HCT116 (cell line): ENCODE measurements around the gene FGGY. TPM values are rescaled to one million over a fixed set of nuclear protein-coding genes. Genes with fewer than 3 reads are reported as not detected.

Experiments used
- ATAC-seq: fragments of 200-7000 bp; cut with Tn5 transposase; 2 replicates; pipeline ENCODE4 v1.9.1; 2020; ENCODE audit warnings: mild to moderate bottlenecking, moderate library complexity
- BruUV-seq: library from RNA; stranded (reverse); fragments of 400-500 nt; replicated peaks from 2 replicates; lab custom pipeline; 2021; lab: Mats Ljungman, UMichigan
- CTCF ChIA-PET: fragments of 300-600 bp; sonication (Branson Sonifier 250); formaldehyde crosslinking; loops from one replicate; lab custom pipeline; 2021; ENCODE audit warnings: antibody characterized with exemption; lab: Charles Lee
- POLR2A ChIA-PET: fragments of 300-600, 350-600 bp; sonication (Branson Sonifier 250); formaldehyde crosslinking; loops from one replicate; lab custom pipeline; 2021; ENCODE audit warnings: antibody characterized with exemption; lab: Charles Lee
- RAD21 ChIA-PET, 2 experiments: fragments of 300-600 bp; sonication (Branson Sonifier 250); formaldehyde crosslinking; loops; one replicate each; lab custom pipeline; 2023; ENCODE audit warnings: low total read pairs in 2 of 2; ENCODE audit not compliant: uncharacterized antibody in 2 of 2, unreplicated experiment in 2 of 2, low non-redundant PET in 1 of 2; lab: Charles Lee
- DNase-seq: peaks from one replicate; pipeline ENCODE4 v3.0.0-alpha.2; 2010; ENCODE audit warnings: low read depth, low spot score
- H2AFZ ChIP-seq: fragments of 200-600 bp; shearing (Covaris generic), sonication (generic); 2 replicates; pipeline ENCODE4 v1.6.1; 2017; ENCODE audit warnings: low read depth, mixed run types, mixed read lengths, antibody characterized with exemption, low read length; ENCODE audit not compliant: poor library complexity, severe bottlenecking
- H3K27ac ChIP-seq: 2 replicates; pipeline ENCODE4 v1.5.1; 2012; ENCODE audit warnings: low read depth, low read length
- H3K27me3 ChIP-seq: fragments of 200-600 bp; sonication (generic); 2 replicates; pipeline ENCODE4 v1.6.1; 2016; ENCODE audit warnings: mixed run types, low read length, mixed read lengths; ENCODE audit not compliant: insufficient read depth
- H3K36me3 ChIP-seq, 2 experiments: fragments of 200-500 bp in 1 of 2; fragments of 200-600 bp in 1 of 2; sonication (Bioruptor generic) in 1 of 2; sonication (generic) in 1 of 2; 2 replicates each; pipeline versions ENCODE4 v1.5.1 to v1.6.1; 2014 to 2016; ENCODE audit warnings: low read length in 2 of 2, inconsistent platforms in 1 of 2, mixed read lengths in 1 of 2, mixed run types in 1 of 2; ENCODE audit not compliant: insufficient read depth in 2 of 2, control insufficient read depth in 1 of 2
- H3K4me1 ChIP-seq, 2 experiments: fragments of 200-600 bp in 1 of 2; sonication (generic) in 1 of 2; 2 replicates each; pipeline versions ENCODE4 v1.5.1 to v1.6.1; 2012 to 2017; ENCODE audit warnings: low read length in 2 of 2, inconsistent platforms in 1 of 2, mild to moderate bottlenecking in 1 of 2, mixed read lengths in 1 of 2, mixed run types in 1 of 2, moderate library complexity in 1 of 2; ENCODE audit not compliant: insufficient read depth in 2 of 2, control insufficient read depth in 1 of 2
- H3K4me2 ChIP-seq: fragments of 200-600 bp; sonication (generic); 2 replicates; pipeline ENCODE4 v1.6.1; 2017; ENCODE audit warnings: mixed run types, low read length, mixed read lengths
- H3K4me3 ChIP-seq, 2 experiments: fragments of 200-600 bp in 1 of 2; sonication (generic) in 1 of 2; replicated peaks in 1 of 2; 2 replicates each; pipeline ENCODE4 v1.5.1; 2011 to 2016; ENCODE audit warnings: low read length in 2 of 2, control low read depth in 1 of 2, low read depth in 1 of 2, mild to moderate bottlenecking in 1 of 2, mixed read lengths in 1 of 2, mixed run types in 1 of 2
- H3K79me2 ChIP-seq: fragments of 200-600 bp; sonication (generic); 2 replicates; pipeline ENCODE4 v1.6.1; 2017; ENCODE audit warnings: mild to moderate bottlenecking, mixed run types, low read length, moderate library complexity, mixed read lengths; ENCODE audit not compliant: insufficient read depth
- H3K9ac ChIP-seq: fragments of 200-600 bp; sonication (generic); 2 replicates; pipeline ENCODE4 v1.6.1; 2016; ENCODE audit warnings: low read length, mixed read lengths
- H3K9me2 ChIP-seq: fragments of 200-600 bp; sonication (generic), shearing (Covaris generic); 2 replicates; pipeline ENCODE4 v1.6.1; 2017; ENCODE audit warnings: mixed run types, mild to moderate bottlenecking, moderate library complexity; ENCODE audit not compliant: insufficient read depth
- H3K9me3 ChIP-seq, 2 experiments: fragments of 200-500 bp in 1 of 2; fragments of 200-600 bp in 1 of 2; sonication (Bioruptor generic) in 1 of 2; sonication (generic) in 1 of 2; 2 replicates each; pipeline ENCODE4 v1.6.1; 2014 to 2017; ENCODE audit warnings: low read length in 2 of 2, mixed read lengths in 2 of 2, inconsistent platforms in 1 of 2, low read depth in 1 of 2, mild to moderate bottlenecking in 1 of 2, mixed run types in 1 of 2, moderate library complexity in 1 of 2; ENCODE audit not compliant: control insufficient read depth in 1 of 2, insufficient read depth in 1 of 2
- H4K20me1 ChIP-seq: fragments of 200-600 bp; sonication (generic), shearing (Covaris generic); 2 replicates; pipeline ENCODE4 v1.6.1; 2017; ENCODE audit warnings: mixed run types, mild to moderate bottlenecking, moderate library complexity; ENCODE audit not compliant: insufficient read depth
- CBX3 ChIP-seq: IDR thresholded peaks from 2 replicates; pipeline ENCODE4 v1.6.1; 2012; ENCODE audit warnings: low read depth
- CEBPB ChIP-seq: IDR thresholded peaks from 2 replicates; pipeline ENCODE4 v1.6.1; 2012; ENCODE audit warnings: low read depth
- ELF1 ChIP-seq: IDR thresholded peaks from 2 replicates; pipeline ENCODE4 v1.6.1; 2012; ENCODE audit warnings: low read depth, borderline replicate concordance
- EZH2 ChIP-seq: fragments of 200-600 bp; sonication (generic); IDR thresholded peaks from 2 replicates; pipeline ENCODE4 v1.6.1; 2017; ENCODE audit warnings: antibody characterized with exemption, mixed run types
- EZH2phosphoT487 ChIP-seq: fragments of 200-600 bp; IDR thresholded peaks from 2 replicates; pipeline ENCODE4 v1.6.1; 2018; ENCODE audit warnings: antibody characterized with exemption, borderline replicate concordance
- FOSL1 ChIP-seq: IDR thresholded peaks from 2 replicates; pipeline ENCODE4 v1.6.1; 2012; ENCODE audit warnings: low read depth
- JUND ChIP-seq: IDR thresholded peaks from 2 replicates; pipeline ENCODE4 v1.6.1; 2012
- POLR2A ChIP-seq: IDR thresholded peaks from 2 replicates; pipeline ENCODE4 v1.7.0; 2011; ENCODE audit warnings: borderline replicate concordance; ENCODE audit not compliant: insufficient read depth, insufficient read length; ENCODE audit errors: extremely low read depth
- POLR2AphosphoS5 ChIP-seq: IDR thresholded peaks from 2 replicates; pipeline ENCODE4 v1.6.1; 2011; ENCODE audit warnings: mild to moderate bottlenecking, low read depth, low read length, moderate library complexity
- RAD21 ChIP-seq: IDR thresholded peaks from 2 replicates; pipeline ENCODE4 v1.6.1; 2012; ENCODE audit warnings: low read depth, mild to moderate bottlenecking
- SIN3A ChIP-seq: IDR thresholded peaks from 2 replicates; pipeline ENCODE4 v1.6.1; 2012; ENCODE audit warnings: low read depth
- SP1 ChIP-seq: IDR thresholded peaks from 2 replicates; pipeline ENCODE4 v1.6.1; 2012; ENCODE audit warnings: low read depth
- SRF ChIP-seq: IDR thresholded peaks from 2 replicates; pipeline ENCODE4 v1.6.1; 2012; ENCODE audit warnings: low read depth
- TCF7L2 ChIP-seq: IDR thresholded peaks from 2 replicates; pipeline ENCODE4 v1.7.0; 2011; ENCODE audit warnings: borderline replicate concordance, inconsistent platforms; ENCODE audit not compliant: insufficient read depth, insufficient read length; ENCODE audit errors: extremely low read depth
- YY1 ChIP-seq: IDR thresholded peaks from 2 replicates; pipeline ENCODE4 v1.6.1; 2011; ENCODE audit warnings: low read length, low read depth, moderate library complexity, mild to moderate bottlenecking; ENCODE audit not compliant: insufficient replicate concordance; ENCODE audit errors: extremely low read depth
- ZFX ChIP-seq: fragments of 450-650 bp; IDR thresholded peaks from 2 replicates; pipeline ENCODE4 v1.6.1; 2017
- ZNF274 ChIP-seq: fragments of 200-500 bp; sonication (Bioruptor generic); IDR thresholded peaks from 2 replicates; pipeline ENCODE4 v1.6.1; 2014; ENCODE audit warnings: mild to moderate bottlenecking, low read depth, low read length, inconsistent platforms
- intact Hi-C: fragments of 100-400 bp; cut with micrococcal nuclease; formaldehyde crosslinking; loops from 2 replicates; pipeline ENCODE4 v1.10.0; 2022
- total RNA-seq: library from RNA; stranded (reverse); gene quantifications from one replicate; pipeline ENCODE4 v1.2.1, GENCODE V29; 2021; ENCODE audit not compliant: unreplicated experiment
- TF ChIP-seq, protein P1 (sequence below): IDR thresholded peaks from 2 replicates; pipeline ENCODE4 v1.6.1; 2012
- TF ChIP-seq, protein P2 (sequence below), 3 experiments: fragments of 200-600 bp in 1 of 3; sonication (generic) in 1 of 3; IDR thresholded peaks in 2 of 3; conservative IDR thresholded peaks in 1 of 3; 2 replicates each; pipeline ENCODE4 v1.5.1; 2012 to 2017; ENCODE audit warnings: low read depth in 2 of 3, low read length in 2 of 3, antibody characterized with exemption in 1 of 3, borderline replicate concordance in 1 of 3, control low read depth in 1 of 3, mild to moderate bottlenecking in 1 of 3, mixed read lengths in 1 of 3, mixed run types in 1 of 3, moderate library complexity in 1 of 3; ENCODE audit not compliant: insufficient read depth in 1 of 3

FGGY gene
- total RNA-seq, 1 experiment from 2014 or later = 10.6 TPM

DNA sequence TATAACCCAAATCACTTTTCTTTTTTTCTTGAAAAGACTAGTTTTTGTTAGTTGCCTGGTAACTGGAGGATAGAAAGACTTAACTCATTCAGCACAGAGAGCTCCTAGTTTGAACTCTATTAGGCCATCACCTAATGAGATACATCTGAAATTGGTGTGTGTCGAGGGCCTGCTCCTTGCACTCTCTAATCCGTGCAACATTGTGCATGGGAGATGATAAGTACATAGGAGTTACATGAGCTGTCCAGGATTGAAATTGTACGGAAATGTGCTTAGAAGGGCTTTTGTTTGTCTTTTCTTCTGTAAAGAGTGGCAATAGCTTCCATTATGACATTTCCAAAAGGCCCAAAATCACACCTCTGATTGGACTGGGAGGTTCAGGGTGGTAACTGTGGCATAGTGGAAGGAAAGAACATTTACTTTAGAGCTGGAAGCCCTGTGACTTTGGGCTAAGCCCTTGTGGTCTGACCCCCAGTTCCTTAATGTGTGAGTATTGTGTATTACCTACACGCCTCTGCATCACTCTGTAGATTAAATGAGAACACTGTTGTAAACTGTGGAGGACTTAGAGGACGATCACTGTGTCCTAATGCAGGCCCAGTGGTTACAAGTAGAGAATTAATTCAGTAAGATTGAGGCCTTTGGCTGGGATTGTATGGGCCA lies 71.2 kb downstream of the FGGY start:
- Histone ChIP-seq H3K27ac (no peak overlapping the region), H3K9me2 (no peaks in the 10 kb centered on the region), H3K9me3 (no peaks in the 10 kb centered on the region), H3K27me3 (no peaks in the 10 kb centered on the region), H2AFZ (no peak overlapping the region), H4K20me1 (no peaks in the 10 kb centered on the region), H3K4me2 (no peak overlapping the region), H3K9ac (no peak overlapping the region), H3K4me3 (no peak overlapping the region), H3K79me2 (no peaks in the 10 kb centered on the region), H3K36me3 (no peaks in the 10 kb centered on the region), H3K4me1 (no peaks in the 10 kb centered on the region)
- no TSS peak for BruUV-seq
- ChIA-PET POLR2A (no interaction called here), RAD21 (no interaction called here), CTCF (no interaction called here)
- TF ChIP-seq FOSL1 (no peak), EZH2phosphoT487 (no peak), SIN3A (no peak), SRF (no peak), SP1 (no peak), YY1 (no peak), EZH2 (no peak), RAD21 (no peak), TCF7L2 (no peak), ZFX (no peak), CEBPB (no peak), JUND (no peak), ZNF274 (no peak), POLR2A (no peak), CBX3 (no peak), POLR2AphosphoS5 (no peak), ELF1 (no peak)
- TF ChIP-seq, protein P1, sequence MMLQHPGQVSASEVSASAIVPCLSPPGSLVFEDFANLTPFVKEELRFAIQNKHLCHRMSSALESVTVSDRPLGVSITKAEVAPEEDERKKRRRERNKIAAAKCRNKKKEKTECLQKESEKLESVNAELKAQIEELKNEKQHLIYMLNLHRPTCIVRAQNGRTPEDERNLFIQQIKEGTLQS = no peak
- TF ChIP-seq, protein P2, sequence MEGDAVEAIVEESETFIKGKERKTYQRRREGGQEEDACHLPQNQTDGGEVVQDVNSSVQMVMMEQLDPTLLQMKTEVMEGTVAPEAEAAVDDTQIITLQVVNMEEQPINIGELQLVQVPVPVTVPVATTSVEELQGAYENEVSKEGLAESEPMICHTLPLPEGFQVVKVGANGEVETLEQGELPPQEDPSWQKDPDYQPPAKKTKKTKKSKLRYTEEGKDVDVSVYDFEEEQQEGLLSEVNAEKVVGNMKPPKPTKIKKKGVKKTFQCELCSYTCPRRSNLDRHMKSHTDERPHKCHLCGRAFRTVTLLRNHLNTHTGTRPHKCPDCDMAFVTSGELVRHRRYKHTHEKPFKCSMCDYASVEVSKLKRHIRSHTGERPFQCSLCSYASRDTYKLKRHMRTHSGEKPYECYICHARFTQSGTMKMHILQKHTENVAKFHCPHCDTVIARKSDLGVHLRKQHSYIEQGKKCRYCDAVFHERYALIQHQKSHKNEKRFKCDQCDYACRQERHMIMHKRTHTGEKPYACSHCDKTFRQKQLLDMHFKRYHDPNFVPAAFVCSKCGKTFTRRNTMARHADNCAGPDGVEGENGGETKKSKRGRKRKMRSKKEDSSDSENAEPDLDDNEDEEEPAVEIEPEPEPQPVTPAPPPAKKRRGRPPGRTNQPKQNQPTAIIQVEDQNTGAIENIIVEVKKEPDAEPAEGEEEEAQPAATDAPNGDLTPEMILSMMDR (IDR thresholded peaks at IDR 0.05 in 2 of 3, conservative IDR thresholded peaks at IDR 0.05 in 1 of 3; ENCODE audit: borderline replicate concordance in 1 of 3, insufficient read depth in 1 of 3, low read depth in 2 of 3, low read length in 2 of 3) = no peak
- intact Hi-C loops = no loop called here
- ATAC-seq = no peak
- DNase-seq = no peak
